Measurements from ENCODE around the gene GDF9.

DNA sequence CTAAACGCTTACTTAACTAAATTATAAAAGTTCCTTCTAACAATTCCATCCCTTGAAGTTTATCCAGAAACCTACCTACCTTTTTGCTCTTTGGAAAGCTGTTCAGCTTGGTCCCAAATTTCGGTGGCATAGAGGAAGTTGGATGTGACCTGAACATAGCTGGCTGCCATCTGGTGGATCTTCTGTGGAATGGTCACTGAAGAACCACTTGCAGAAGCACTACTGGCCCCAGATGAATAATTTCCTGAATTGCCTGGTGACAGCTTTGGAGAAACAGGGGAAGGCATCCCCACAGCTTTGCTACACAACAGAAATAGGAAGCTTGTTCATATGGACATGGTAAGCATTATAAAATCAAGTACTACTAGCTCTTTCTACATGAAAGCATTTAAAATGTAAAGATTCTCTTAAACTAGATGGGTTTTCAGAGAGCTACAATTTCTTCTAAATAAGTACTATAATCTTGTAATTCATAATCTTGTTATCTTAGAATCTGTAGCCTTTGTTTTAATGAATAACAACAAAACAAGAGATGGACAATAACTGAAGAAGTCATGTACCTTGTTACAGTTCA lies 17.1 kb upstream of the GDF9 start:
- TF ChIP-seq CTCF (IDR thresholded peaks at IDR 0.05) (peak; percentile 49 to 67 (median 62)), POLR2AphosphoS5 (IDR thresholded peaks at IDR 0.05) (peak in 1 of 3 donors; percentile 52)

All from breast epithelium (tissue), 3 donors.